ENCODE results near the gene PRDM9.

Gene PRDM9

GRCh38 chr5:23528677-23529076, 21.3 kb downstream of the PRDM9 start:
- DNase-seq = no peak

- DNase-seq = no peak
Measured at GRCh38 chr5:23530571-23530970, 23.2 kb downstream of the PRDM9 start.

- DNase-seq = no peak
Measured at GRCh38 chr5:23571059-23571458, 63.6 kb downstream of the PRDM9 start.
